ENCODE measurements around the gene SHQ1.

The SHQ1 gene

GRCh38 chr3:72768006-72768441 is 80.2 kb downstream of the SHQ1 start:
- Mint-ChIP-seq H3K27ac (no peak overlapping the region), H3K36me3 (ENCODE audit: low read depth) (peaks cover 31% of the 10 kb centered on the region), H3K27me3 (peaks cover 27% of the 10 kb centered on the region), H3K9me3 (no peaks in the 10 kb centered on the region), H3K4me1 (ENCODE audit: low read depth) (peaks cover 5% of the 10 kb centered on the region), H3K4me3 (no peak overlapping the region)
- intact Hi-C loops (cut with micrococcal nuclease): no loop called here

- Mint-ChIP-seq H3K27ac (no peak overlapping the region), H3K36me3 (ENCODE audit: low read depth) (peaks cover 38% of the 10 kb centered on the region), H3K9me3 (no peaks in the 10 kb centered on the region), H3K27me3 (peaks cover 39% of the 10 kb centered on the region), H3K4me3 (no peak overlapping the region), H3K4me1 (ENCODE audit: low read depth) (peaks cover 5% of the 10 kb centered on the region)
- intact Hi-C loops (cut with micrococcal nuclease): no loop called here
Observed at GRCh38 chr3:72766866-72767265, 81.4 kb downstream of the SHQ1 start.

DNA sequence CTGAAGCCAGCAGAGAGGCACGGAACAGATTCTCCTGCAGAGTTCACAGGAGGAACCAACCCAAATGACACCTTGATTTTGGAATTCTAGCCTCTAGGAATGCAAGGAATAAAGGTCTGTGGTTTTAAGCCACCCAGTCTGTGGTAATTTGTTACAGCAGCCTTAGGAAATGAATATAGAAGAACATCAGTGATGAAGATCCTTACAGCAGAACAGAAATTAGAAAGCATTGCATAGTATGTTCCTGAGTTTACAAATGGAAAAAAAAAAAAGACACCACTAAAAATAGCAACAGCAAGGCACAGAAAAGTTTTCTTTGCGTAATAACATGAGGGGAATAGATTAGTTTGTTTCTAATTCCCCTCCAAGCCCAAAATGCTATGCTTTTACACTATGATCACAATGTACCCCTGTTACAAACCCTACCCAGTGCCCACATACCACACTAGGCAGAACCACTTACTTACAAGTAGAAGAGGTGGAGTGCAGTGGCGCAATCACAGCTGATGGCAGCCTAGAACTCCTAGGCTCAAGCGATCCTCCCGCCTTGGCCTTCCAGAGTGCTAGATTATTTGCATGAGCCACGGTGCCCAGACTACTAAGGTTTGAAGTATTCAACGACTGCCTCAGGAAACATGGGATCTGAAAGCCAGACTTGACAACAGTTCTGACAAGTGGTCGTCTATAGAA is 84.3 kb downstream of the SHQ1 start:
- H3K9me3 Mint-ChIP-seq: no peaks in the 10 kb centered on the region
- H3K27ac Mint-ChIP-seq: no peak overlapping the region
- peaks cover 51% of the 10 kb centered on the region for H3K27me3 Mint-ChIP-seq
- H3K4me3 Mint-ChIP-seq: no peak overlapping the region
- no peaks in the 10 kb centered on the region for H3K4me1 Mint-ChIP-seq (ENCODE audit: low read depth)
- H3K36me3 Mint-ChIP-seq (ENCODE audit: low read depth): peaks cover 32% of the 10 kb centered on the region
- intact Hi-C loops (cut with micrococcal nuclease): no loop called here

GRCh38 chr3:72761410-72761809 is 86.8 kb downstream of the SHQ1 start:
- Mint-ChIP-seq H3K4me1 (ENCODE audit: low read depth) (peaks cover 13% of the 10 kb centered on the region), H3K36me3 (ENCODE audit: low read depth) (peaks cover 26% of the 10 kb centered on the region)
- intact Hi-C loops (cut with micrococcal nuclease): no loop called here

DNA sequence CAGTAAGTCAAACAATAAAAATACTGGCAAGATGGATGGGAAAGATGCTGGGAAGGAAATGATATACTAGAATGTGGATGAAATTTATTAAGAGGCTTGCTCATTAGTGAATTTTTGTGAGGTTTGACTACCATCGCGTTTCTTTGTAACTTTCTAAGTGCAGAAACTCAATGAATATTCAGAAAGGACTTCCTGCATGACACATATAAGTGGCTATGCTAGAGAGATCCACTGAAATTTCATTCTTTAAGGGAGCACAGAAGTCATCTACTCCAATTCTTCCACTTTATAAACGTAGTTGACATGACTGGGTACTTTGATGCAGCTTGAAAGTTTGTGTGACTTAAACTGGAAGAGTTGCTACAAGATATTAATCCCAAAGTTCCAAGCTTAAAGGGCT is 88.0 kb downstream of the SHQ1 start:
- Mint-ChIP-seq H3K27ac (no peak overlapping the region), H3K36me3 (ENCODE audit: low read depth) (peaks cover 24% of the 10 kb centered on the region), H3K9me3 (no peaks in the 10 kb centered on the region), H3K27me3 (peaks cover 73% of the 10 kb centered on the region), H3K4me1 (ENCODE audit: low read depth) (peaks cover 18% of the 10 kb centered on the region), H3K4me3 (no peak overlapping the region)
- intact Hi-C loops (cut with micrococcal nuclease): no loop called here

More at GRCh38 chr3:72761410-72761809, 86.8 kb downstream of the SHQ1 start:
- Mint-ChIP-seq H3K27ac (no peak overlapping the region), H3K9me3 (no peaks in the 10 kb centered on the region), H3K27me3 (peaks cover 65% of the 10 kb centered on the region), H3K4me3 (no peak overlapping the region)

- Mint-ChIP-seq H3K4me1 (ENCODE audit: low read depth) (peaks cover 18% of the 10 kb centered on the region), H3K36me3 (ENCODE audit: low read depth) (peaks cover 12% of the 10 kb centered on the region), H3K27me3 (peaks cover 64% of the 10 kb centered on the region), H3K27ac (no peak overlapping the region), H3K4me3 (no peak overlapping the region), H3K9me3 (no peaks in the 10 kb centered on the region)
- intact Hi-C loops (cut with micrococcal nuclease): no loop called here
Observed at GRCh38 chr3:72756900-72757299, 91.3 kb downstream of the SHQ1 start.

- H3K27ac Mint-ChIP-seq: no peak overlapping the region
- intact Hi-C loops (cut with micrococcal nuclease): no loop called here
Observed at GRCh38 chr3:72754582-72754981, 93.7 kb downstream of the SHQ1 start.

GRCh38 chr3:72753495-72753894 is 94.8 kb downstream of the SHQ1 start:
- Mint-ChIP-seq H3K27me3 (peaks cover 64% of the 10 kb centered on the region), H3K36me3 (ENCODE audit: low read depth) (peaks cover 12% of the 10 kb centered on the region), H3K4me3 (no peak overlapping the region), H3K4me1 (ENCODE audit: low read depth) (peaks cover 24% of the 10 kb centered on the region), H3K9me3 (no peaks in the 10 kb centered on the region), H3K27ac (no peak overlapping the region)
- intact Hi-C loops (cut with micrococcal nuclease): no loop called here

More at GRCh38 chr3:72754582-72754981, 93.7 kb downstream of the SHQ1 start:
- no peaks in the 10 kb centered on the region for H3K9me3 Mint-ChIP-seq
- H3K4me3 Mint-ChIP-seq: no peak overlapping the region
- peaks cover 60% of the 10 kb centered on the region for H3K27me3 Mint-ChIP-seq
- peaks cover 18% of the 10 kb centered on the region for H3K4me1 Mint-ChIP-seq (ENCODE audit: low read depth)
- H3K36me3 Mint-ChIP-seq (ENCODE audit: low read depth): peaks cover 12% of the 10 kb centered on the region

DNA sequence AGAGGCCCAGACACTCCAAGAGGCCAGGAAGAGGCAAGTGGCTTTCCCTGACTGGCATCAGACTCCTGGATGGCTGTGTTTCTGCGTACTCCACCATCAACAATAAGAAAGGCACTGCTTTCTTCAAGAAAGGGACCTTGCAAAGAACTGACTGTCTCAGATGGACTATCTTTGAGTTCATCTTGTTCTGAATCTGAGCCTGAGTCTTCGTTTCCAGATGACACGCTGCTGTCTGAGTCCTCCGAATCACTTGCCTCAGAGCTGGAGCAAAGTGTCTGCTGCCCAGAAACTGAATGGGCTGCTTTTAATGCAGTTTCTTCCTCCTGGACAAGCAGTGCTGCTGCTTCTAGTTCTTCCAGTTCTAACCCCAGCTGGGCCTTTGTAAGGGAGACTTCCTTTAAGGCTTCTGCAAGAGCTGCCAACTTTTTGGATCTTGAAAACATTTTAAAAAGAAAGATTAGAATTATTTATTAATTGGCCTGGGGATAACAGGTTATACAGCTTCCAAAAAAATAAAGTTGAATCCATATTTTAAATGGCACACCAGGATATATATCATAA is 97.8 kb downstream of the SHQ1 start:
- Mint-ChIP-seq H3K4me3 (no peak overlapping the region), H3K4me1 (ENCODE audit: low read depth) (peaks cover 20% of the 10 kb centered on the region), H3K27ac (no peak overlapping the region), H3K36me3 (ENCODE audit: low read depth) (peaks cover 12% of the 10 kb centered on the region), H3K27me3 (peaks cover 65% of the 10 kb centered on the region), H3K9me3 (no peaks in the 10 kb centered on the region)
- intact Hi-C loops (cut with micrococcal nuclease): no loop called here

- H3K27me3 Mint-ChIP-seq: peaks cover 62% of the 10 kb centered on the region
- H3K9me3 Mint-ChIP-seq: no peaks in the 10 kb centered on the region
- no peak overlapping the region for H3K27ac Mint-ChIP-seq
- peaks cover 20% of the 10 kb centered on the region for H3K4me1 Mint-ChIP-seq (ENCODE audit: low read depth)
- H3K4me3 Mint-ChIP-seq: no peak overlapping the region
- intact Hi-C loops (cut with micrococcal nuclease): no loop called here
- no peaks in the 10 kb centered on the region for H3K36me3 Mint-ChIP-seq (ENCODE audit: low read depth)
Observed at GRCh38 chr3:72748659-72749058, 99.6 kb downstream of the SHQ1 start.

- no peak overlapping the region for H3K4me3 Mint-ChIP-seq
- no peaks in the 10 kb centered on the region for H3K9me3 Mint-ChIP-seq
- peaks cover 20% of the 10 kb centered on the region for H3K4me1 Mint-ChIP-seq (ENCODE audit: low read depth)
- intact Hi-C loops (cut with micrococcal nuclease): no loop called here
- H3K36me3 Mint-ChIP-seq (ENCODE audit: low read depth): no peaks in the 10 kb centered on the region
- no peak overlapping the region for H3K27ac Mint-ChIP-seq
- peaks cover 64% of the 10 kb centered on the region for H3K27me3 Mint-ChIP-seq
Observed at GRCh38 chr3:72746430-72747411, 101.5 kb downstream of the SHQ1 start.

DNA sequence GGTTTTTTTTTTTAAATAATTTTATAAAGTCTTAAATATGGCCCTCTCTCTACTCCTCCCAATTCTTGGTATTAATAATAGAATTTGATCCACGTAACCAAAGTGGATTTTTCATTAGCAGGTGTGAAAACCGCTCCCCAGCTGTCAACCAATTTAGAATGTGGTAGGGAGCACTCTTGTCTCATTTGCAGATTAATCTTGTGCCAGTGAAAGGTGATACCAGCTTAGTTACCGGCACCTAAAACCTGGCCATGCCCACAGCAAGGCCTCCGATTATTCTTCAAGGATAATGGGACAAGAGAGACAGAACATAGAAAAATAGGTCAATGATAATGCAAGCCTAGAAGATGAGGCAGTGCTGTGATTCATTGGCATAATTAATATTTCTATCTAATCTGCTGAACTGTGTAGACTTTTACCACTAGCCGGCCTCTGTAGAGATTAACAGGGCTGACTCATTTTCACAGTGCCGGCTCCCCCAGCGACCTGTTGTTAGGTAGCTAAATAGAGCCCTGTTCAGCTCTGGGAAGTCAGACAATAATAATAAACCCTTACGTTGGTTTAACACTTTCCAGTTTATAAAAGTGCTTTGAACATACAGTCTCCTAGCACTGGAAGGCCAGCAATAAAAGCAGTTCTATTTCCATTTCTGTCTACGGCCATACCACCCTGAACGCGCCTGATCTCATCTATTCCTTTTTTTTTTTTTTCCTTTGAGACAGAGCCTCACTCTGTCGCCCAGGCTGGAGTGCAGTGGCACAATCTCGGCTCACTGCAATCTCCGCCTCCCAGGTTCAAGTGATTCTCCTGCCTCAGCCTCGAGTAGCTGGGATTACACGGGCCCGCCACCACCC is 102.9 kb downstream of the SHQ1 start:
- H3K36me3 Mint-ChIP-seq (ENCODE audit: low read depth): no peaks in the 10 kb centered on the region
- no peak overlapping the region for H3K4me3 Mint-ChIP-seq
- H3K27me3 Mint-ChIP-seq: peaks cover 73% of the 10 kb centered on the region
- intact Hi-C loops (cut with micrococcal nuclease): no loop called here
- no peaks in the 10 kb centered on the region for H3K9me3 Mint-ChIP-seq
- peaks cover 20% of the 10 kb centered on the region for H3K4me1 Mint-ChIP-seq (ENCODE audit: low read depth)
- no peak overlapping the region for H3K27ac Mint-ChIP-seq

GRCh38 chr3:72744330-72744729 is 103.9 kb downstream of the SHQ1 start:
- peaks cover 24% of the 10 kb centered on the region for H3K4me1 Mint-ChIP-seq (ENCODE audit: low read depth)
- H3K27me3 Mint-ChIP-seq: peaks cover 75% of the 10 kb centered on the region

More at GRCh38 chr3:72744330-72744729, 103.9 kb downstream of the SHQ1 start:
- no peaks in the 10 kb centered on the region for H3K36me3 Mint-ChIP-seq (ENCODE audit: low read depth)
- H3K9me3 Mint-ChIP-seq: no peaks in the 10 kb centered on the region
- no peak overlapping the region for H3K27ac Mint-ChIP-seq
- H3K4me3 Mint-ChIP-seq: no peak overlapping the region
- intact Hi-C loops (cut with micrococcal nuclease): no loop called here
